Adipocyte (in vitro differentiated cells): ENCODE results near the gene ARHGAP6.
A peak's percentile ranks its signal among the peaks of the same experiment; 100 is the strongest.
"Not testable (repeated sequence)": the region's sequence is repeated elsewhere in the genome, so short reads cannot be mapped to it uniquely, and the experiment has no call there.

Experiments used
- DNase-seq: peaks from one replicate; pipeline ENCODE4 v3.0.0-alpha.2; 2015; ENCODE audit warnings: low read depth
- H3K27me3 ChIP-seq: replicated peaks from 2 replicates; pipeline ENCODE4 v1.7.0; 2013; ENCODE audit warnings: mild to moderate bottlenecking, low read length, moderate library complexity; ENCODE audit not compliant: control insufficient read depth, insufficient read depth
- H3K36me3 ChIP-seq: 2 replicates; pipeline ENCODE4 v1.7.0; 2013; ENCODE audit warnings: low read length, mild to moderate bottlenecking, moderate library complexity; ENCODE audit not compliant: control insufficient read depth, insufficient read depth, severe bottlenecking
- H3K4me1 ChIP-seq: 2 replicates; pipeline ENCODE4 v1.7.0; 2013; ENCODE audit warnings: mild to moderate bottlenecking, low read length, moderate library complexity; ENCODE audit not compliant: control insufficient read depth, insufficient read depth
- H3K4me3 ChIP-seq: 2 replicates; pipeline ENCODE4 v1.7.0; 2013; ENCODE audit warnings: mild to moderate bottlenecking, low read length, moderate library complexity
- H3K9ac ChIP-seq: 2 replicates; pipeline ENCODE4 v1.7.0; 2013; ENCODE audit warnings: mild to moderate bottlenecking, low read length, moderate library complexity
- H3K9me3 ChIP-seq: 2 replicates; pipeline ENCODE4 v1.7.0; 2013; ENCODE audit warnings: mild to moderate bottlenecking, low read length, moderate library complexity; ENCODE audit not compliant: control insufficient read depth

Gene ARHGAP6

GRCh38 chrX:11640089-11640488 is 25.6 kb downstream of the ARHGAP6 start:
- Histone ChIP-seq H3K4me1 (peaks cover 7% of the 10 kb centered on the region), H3K9me3 (no peaks in the 10 kb centered on the region), H3K9ac (no peak overlapping the region)

GRCh38 chrX:11632732-11633131 is 33.0 kb downstream of the ARHGAP6 start:
- H3K4me1 ChIP-seq, result peaks cover 3% of the 10 kb centered on the region
- H3K4me3 ChIP-seq, result no peak overlapping the region
- H3K27me3 ChIP-seq, result no peaks in the 10 kb centered on the region
- H3K9me3 ChIP-seq, result no peaks in the 10 kb centered on the region
- H3K9ac ChIP-seq, result no peak overlapping the region
- no peaks in the 10 kb centered on the region for H3K36me3 ChIP-seq
- no peak for DNase-seq

More at GRCh38 chrX:11640089-11640488, 25.6 kb downstream of the ARHGAP6 start:
- H3K27me3 ChIP-seq, result no peaks in the 10 kb centered on the region
- peak; percentile 27 for DNase-seq
- no peaks in the 10 kb centered on the region for H3K36me3 ChIP-seq
- no peak overlapping the region for H3K4me3 ChIP-seq

GRCh38 chrX:11629593-11630211 is 36.0 kb downstream of the ARHGAP6 start:
- Histone ChIP-seq H3K9me3 (peaks cover 24% of the 10 kb centered on the region), H3K36me3 (no peaks in the 10 kb centered on the region), H3K27me3 (no peaks in the 10 kb centered on the region), H3K4me3 (no peak overlapping the region), H3K9ac (no peak overlapping the region), H3K4me1 (peaks cover 3% of the 10 kb centered on the region)
- DNase-seq, result peak; percentile 49

DNA sequence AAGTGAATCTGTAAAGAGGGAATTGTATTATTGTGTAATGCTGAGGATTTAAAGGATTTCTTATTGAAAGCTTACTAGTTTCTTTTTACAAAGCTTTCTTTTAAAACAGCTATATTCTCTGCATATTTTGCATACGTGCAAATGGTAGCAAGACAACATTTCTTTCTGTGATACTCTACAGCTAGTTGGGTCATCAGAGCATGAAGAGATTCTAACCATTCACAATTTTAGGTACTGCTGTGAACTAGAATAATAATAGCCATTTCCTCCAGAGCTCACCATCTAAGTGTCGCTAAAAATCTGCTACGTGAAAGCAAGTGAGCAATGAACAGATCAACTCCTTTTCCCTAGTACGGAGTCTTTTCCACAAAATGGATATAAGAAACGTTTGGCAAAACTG is 37.3 kb downstream of the ARHGAP6 start:
- Histone ChIP-seq H3K27me3 (no peaks in the 10 kb centered on the region), H3K4me3 (no peak overlapping the region), H3K9ac (no peak overlapping the region), H3K4me1 (peaks cover 3% of the 10 kb centered on the region), H3K9me3 (peaks cover 29% of the 10 kb centered on the region), H3K36me3 (no peaks in the 10 kb centered on the region)
- DNase-seq, result no peak

GRCh38 chrX:11626351-11626750 is 39.4 kb downstream of the ARHGAP6 start:
- H3K4me1 ChIP-seq, result peaks cover 3% of the 10 kb centered on the region
- DNase-seq, result no peak
- peaks cover 29% of the 10 kb centered on the region for H3K9me3 ChIP-seq

GRCh38 chrX:11619441-11619840 is 46.3 kb downstream of the ARHGAP6 start:
- H3K9me3 ChIP-seq, result peaks cover 5% of the 10 kb centered on the region
- H3K27me3 ChIP-seq, result no peaks in the 10 kb centered on the region
- H3K9ac ChIP-seq, result no peak overlapping the region
- H3K4me3 ChIP-seq, result no peak overlapping the region
- peaks cover 3% of the 10 kb centered on the region for H3K4me1 ChIP-seq
- DNase-seq, result peak; percentile 40
- no peaks in the 10 kb centered on the region for H3K36me3 ChIP-seq

More at GRCh38 chrX:11626351-11626750, 39.4 kb downstream of the ARHGAP6 start:
- Histone ChIP-seq H3K9ac (no peak overlapping the region), H3K4me3 (no peak overlapping the region), H3K36me3 (no peaks in the 10 kb centered on the region), H3K27me3 (no peaks in the 10 kb centered on the region)

- H3K4me3 ChIP-seq, DNase-seq, H3K9me3 ChIP-seq, H3K27me3 ChIP-seq, H3K9ac ChIP-seq, H3K4me1 ChIP-seq, H3K36me3 ChIP-seq: not testable (repeated sequence)
Measured at GRCh38 chrX:11614253-11614652, 51.5 kb downstream of the ARHGAP6 start.

DNA sequence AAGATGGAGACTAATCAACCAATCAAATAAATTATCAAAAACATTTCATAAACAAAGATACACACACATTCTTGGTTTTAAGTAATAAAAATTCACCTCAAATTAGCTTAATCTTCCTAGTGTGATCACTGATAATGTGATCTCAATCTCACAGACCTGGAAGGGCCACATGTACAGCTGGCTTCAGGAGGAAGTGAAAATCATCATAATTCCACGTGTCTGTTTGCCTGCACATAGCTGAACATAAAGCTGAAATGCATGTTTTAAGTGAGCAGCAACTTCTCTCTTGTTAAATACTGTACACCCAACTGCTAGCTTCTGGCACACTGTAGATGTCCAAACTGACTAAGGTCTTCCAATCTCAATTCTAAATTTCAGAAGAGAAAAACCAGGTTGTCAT is 53.8 kb downstream of the ARHGAP6 start:
- no peaks in the 10 kb centered on the region for H3K4me1 ChIP-seq
- H3K4me3 ChIP-seq, result no peak overlapping the region
- H3K27me3 ChIP-seq, result no peaks in the 10 kb centered on the region
- no peaks in the 10 kb centered on the region for H3K9me3 ChIP-seq
- H3K9ac ChIP-seq, result no peak overlapping the region
- no peaks in the 10 kb centered on the region for H3K36me3 ChIP-seq
- no peak for DNase-seq

DNA sequence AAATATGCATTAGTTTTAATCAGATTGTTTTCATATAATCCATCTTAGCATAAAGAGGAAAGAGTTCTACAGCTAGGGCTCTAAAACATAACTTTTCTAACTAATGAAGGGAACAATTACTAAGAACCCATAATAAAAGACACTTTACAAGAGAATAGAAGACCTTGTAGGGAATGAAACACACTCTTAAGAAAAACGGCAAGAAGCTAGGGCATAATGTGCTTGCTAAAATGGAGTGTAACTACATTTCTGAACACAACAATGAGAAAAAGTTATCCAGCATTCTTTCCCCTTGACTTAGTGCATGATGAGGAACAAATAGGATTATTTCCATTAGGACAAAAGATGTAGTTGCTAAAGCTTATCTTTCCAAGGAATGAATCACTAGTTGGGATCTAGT is 54.6 kb downstream of the ARHGAP6 start:
- no peaks in the 10 kb centered on the region for H3K4me1 ChIP-seq
- H3K4me3 ChIP-seq, result no peak overlapping the region
- H3K9ac ChIP-seq, result no peak overlapping the region
- H3K9me3 ChIP-seq, result no peaks in the 10 kb centered on the region
- H3K36me3 ChIP-seq, result no peaks in the 10 kb centered on the region
- no peaks in the 10 kb centered on the region for H3K27me3 ChIP-seq
- no peak for DNase-seq

GRCh38 chrX:11609109-11609508 is 56.6 kb downstream of the ARHGAP6 start:
- H3K4me1 ChIP-seq, result no peaks in the 10 kb centered on the region
- H3K9me3 ChIP-seq, result no peaks in the 10 kb centered on the region
- H3K4me3 ChIP-seq, result no peak overlapping the region
- no peak overlapping the region for H3K9ac ChIP-seq
- no peaks in the 10 kb centered on the region for H3K27me3 ChIP-seq
- no peaks in the 10 kb centered on the region for H3K36me3 ChIP-seq
- DNase-seq, result no peak

DNA sequence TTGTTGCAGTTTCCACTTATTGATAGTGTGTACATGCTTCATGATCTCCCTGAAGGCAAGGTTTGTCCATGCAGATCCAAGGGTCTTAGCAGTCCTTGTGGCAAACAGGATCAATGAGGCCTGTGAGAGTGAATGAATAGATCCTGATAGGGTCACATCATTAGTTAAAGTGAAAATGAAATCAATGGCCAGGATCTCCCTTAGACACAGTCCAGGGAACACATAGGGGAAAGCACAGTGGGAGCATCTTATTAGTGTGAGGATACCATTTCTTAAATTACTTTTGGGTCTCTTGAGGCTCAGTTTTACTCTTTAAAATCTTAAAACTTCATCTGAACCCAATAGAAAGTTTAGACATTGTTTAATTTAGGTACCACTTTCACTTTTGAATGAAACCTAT is 59.3 kb downstream of the ARHGAP6 start:
- H3K9me3 ChIP-seq, result no peaks in the 10 kb centered on the region
- H3K4me3 ChIP-seq, result no peak overlapping the region
- no peaks in the 10 kb centered on the region for H3K4me1 ChIP-seq
- DNase-seq, result no peak
- no peaks in the 10 kb centered on the region for H3K27me3 ChIP-seq
- H3K36me3 ChIP-seq, result no peaks in the 10 kb centered on the region
- no peak overlapping the region for H3K9ac ChIP-seq

DNA sequence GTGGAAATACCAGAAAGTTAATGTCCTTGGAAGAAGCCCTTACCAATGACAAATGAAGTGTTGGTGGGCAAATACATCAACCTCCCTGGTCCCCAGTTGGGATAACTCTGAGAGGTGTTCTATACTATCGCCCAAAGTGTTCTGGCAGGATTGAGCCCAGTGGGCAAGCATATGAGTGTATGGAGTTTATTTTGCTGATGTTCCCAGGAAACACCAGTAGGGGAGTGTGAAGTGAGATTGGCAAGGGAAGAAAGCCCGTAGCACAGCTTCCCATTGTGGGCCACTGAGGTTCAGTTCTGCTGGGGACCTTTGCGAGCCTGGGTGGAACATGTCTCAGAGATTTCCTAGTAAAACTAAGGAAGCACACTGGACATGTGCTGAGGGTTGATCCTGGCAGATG is 65.1 kb downstream of the ARHGAP6 start:
- Histone ChIP-seq H3K9me3 (no peaks in the 10 kb centered on the region), H3K4me3 (no peak overlapping the region), H3K36me3 (no peaks in the 10 kb centered on the region), H3K27me3 (peaks cover 3% of the 10 kb centered on the region), H3K9ac (no peak overlapping the region), H3K4me1 (peaks cover 8% of the 10 kb centered on the region)
- no peak for DNase-seq
